Osteocyte (in vitro differentiated cells): ENCODE data around the gene LRRFIP1. TPM values are rescaled to one million over a fixed set of nuclear protein-coding genes. Genes with fewer than 3 reads are reported as not detected.

Source experiments
- DNase-seq: peaks from one replicate; pipeline ENCODE4 v3.0.0; 2021; ENCODE audit warnings: mixed read lengths; ENCODE audit not compliant: unreplicated experiment; ENCODE audit errors: extremely low spot score
- H3K27ac Mint-ChIP-seq: one replicate; pipeline ENCODE4 v1.8.0; 2021; ENCODE audit warnings: mild to moderate bottlenecking, mixed read lengths; ENCODE audit not compliant: unreplicated experiment
- H3K27me3 Mint-ChIP-seq: one replicate; pipeline ENCODE4 v1.8.0; 2021; ENCODE audit warnings: mixed read lengths; ENCODE audit not compliant: unreplicated experiment
- H3K36me3 Mint-ChIP-seq: one replicate; pipeline ENCODE4 v1.8.0; 2021; ENCODE audit warnings: mixed read lengths; ENCODE audit not compliant: unreplicated experiment
- H3K4me1 Mint-ChIP-seq: one replicate; pipeline ENCODE4 v1.8.0; 2021; ENCODE audit warnings: mixed read lengths; ENCODE audit not compliant: unreplicated experiment
- H3K4me3 Mint-ChIP-seq: one replicate; pipeline ENCODE4 v1.8.0; 2021; ENCODE audit warnings: mild to moderate bottlenecking, moderate library complexity, mixed read lengths; ENCODE audit not compliant: unreplicated experiment
- H3K9me3 Mint-ChIP-seq: one replicate; pipeline ENCODE4 v1.8.0; 2021; ENCODE audit warnings: mixed read lengths; ENCODE audit not compliant: unreplicated experiment
- total RNA-seq: library from RNA; stranded (reverse); gene quantifications from 2 replicates; pipeline ENCODE4 v1.2.1, GENCODE V29; 2021
- TF ChIP-seq, protein P1 (sequence below): fragments of 200-600 bp; sonication (generic); IDR thresholded peaks from 2 replicates; pipeline ENCODE4 v1.5.0; 2021; ENCODE audit warnings: antibody characterized with exemption, mild to moderate bottlenecking, moderate library complexity

The LRRFIP1 gene
- total RNA-seq, 1 donor from 2014 or later: 79.9 TPM

DNA sequence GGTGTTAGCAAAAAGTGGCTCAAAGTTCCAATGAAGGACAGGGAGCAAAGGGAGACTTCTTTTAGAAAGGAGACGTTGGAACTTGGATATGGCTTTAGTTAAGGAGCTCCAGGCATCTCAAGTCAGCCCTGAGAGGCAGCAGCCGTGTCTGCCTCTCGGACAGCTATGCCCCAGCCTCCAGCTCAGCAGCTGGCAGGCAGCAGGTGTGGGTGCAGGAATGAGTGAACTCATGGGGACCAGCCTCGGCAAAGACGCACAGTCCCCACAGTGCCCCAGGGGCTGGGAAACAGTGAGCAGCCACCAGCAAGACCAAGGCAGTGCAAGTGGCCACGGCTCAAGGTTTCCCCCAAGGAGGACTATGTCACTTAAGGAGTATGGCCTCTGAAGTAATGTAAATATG lies 1.6 kb upstream of the LRRFIP1 start:
- H3K27me3 Mint-ChIP-seq: no peaks in the 10 kb centered on the region
- TF ChIP-seq, protein P1, sequence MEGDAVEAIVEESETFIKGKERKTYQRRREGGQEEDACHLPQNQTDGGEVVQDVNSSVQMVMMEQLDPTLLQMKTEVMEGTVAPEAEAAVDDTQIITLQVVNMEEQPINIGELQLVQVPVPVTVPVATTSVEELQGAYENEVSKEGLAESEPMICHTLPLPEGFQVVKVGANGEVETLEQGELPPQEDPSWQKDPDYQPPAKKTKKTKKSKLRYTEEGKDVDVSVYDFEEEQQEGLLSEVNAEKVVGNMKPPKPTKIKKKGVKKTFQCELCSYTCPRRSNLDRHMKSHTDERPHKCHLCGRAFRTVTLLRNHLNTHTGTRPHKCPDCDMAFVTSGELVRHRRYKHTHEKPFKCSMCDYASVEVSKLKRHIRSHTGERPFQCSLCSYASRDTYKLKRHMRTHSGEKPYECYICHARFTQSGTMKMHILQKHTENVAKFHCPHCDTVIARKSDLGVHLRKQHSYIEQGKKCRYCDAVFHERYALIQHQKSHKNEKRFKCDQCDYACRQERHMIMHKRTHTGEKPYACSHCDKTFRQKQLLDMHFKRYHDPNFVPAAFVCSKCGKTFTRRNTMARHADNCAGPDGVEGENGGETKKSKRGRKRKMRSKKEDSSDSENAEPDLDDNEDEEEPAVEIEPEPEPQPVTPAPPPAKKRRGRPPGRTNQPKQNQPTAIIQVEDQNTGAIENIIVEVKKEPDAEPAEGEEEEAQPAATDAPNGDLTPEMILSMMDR: no peak
- H3K4me1 Mint-ChIP-seq: peaks cover 33% of the 10 kb centered on the region
- H3K36me3 Mint-ChIP-seq: peaks cover 7% of the 10 kb centered on the region
- H3K9me3 Mint-ChIP-seq: no peaks in the 10 kb centered on the region
- peak overlapping the region; percentile 29 for H3K27ac Mint-ChIP-seq
- DNase-seq: no peak
- peak overlapping the region; percentile 72 for H3K4me3 Mint-ChIP-seq

DNA sequence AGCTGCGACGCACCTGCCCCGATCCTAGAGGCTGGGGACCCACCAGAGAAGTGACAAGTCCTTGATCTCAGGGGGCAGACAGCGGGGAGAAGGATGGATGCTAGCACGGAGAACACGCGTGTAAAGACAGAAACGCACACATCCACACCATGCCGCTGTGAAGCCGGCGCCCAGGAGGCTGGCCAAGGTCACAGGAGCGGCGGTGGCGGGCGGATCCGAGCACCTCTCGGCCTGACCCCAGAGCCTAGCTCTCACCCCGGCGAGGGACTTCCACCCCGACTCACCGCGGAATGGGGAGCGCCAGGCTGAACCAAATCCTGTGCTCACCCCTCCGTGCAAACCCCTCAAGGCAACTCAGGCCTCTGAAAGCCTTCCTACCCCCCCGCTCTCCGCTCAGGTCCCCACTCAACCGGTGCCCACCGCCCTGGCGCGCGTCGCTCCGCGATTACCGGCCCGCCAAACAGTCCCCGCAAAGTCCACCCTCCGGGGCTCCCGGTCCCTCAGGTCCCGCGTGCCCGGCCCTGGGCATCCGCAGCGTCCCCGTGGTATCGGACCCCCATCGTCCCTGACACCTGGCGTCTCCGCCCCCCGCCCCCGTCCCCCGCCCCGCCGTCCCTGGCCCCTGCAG lies 460 bp upstream of the LRRFIP1 start:
- Mint-ChIP-seq H3K4me1 (peaks cover 38% of the 10 kb centered on the region), H3K27me3 (no peaks in the 10 kb centered on the region), H3K27ac (peak overlapping the region; percentile 44), H3K9me3 (no peaks in the 10 kb centered on the region), H3K4me3 (peak overlapping the region; percentile 72), H3K36me3 (peaks cover 11% of the 10 kb centered on the region)
- TF ChIP-seq, protein P1: no peak
- no peak for DNase-seq

DNA sequence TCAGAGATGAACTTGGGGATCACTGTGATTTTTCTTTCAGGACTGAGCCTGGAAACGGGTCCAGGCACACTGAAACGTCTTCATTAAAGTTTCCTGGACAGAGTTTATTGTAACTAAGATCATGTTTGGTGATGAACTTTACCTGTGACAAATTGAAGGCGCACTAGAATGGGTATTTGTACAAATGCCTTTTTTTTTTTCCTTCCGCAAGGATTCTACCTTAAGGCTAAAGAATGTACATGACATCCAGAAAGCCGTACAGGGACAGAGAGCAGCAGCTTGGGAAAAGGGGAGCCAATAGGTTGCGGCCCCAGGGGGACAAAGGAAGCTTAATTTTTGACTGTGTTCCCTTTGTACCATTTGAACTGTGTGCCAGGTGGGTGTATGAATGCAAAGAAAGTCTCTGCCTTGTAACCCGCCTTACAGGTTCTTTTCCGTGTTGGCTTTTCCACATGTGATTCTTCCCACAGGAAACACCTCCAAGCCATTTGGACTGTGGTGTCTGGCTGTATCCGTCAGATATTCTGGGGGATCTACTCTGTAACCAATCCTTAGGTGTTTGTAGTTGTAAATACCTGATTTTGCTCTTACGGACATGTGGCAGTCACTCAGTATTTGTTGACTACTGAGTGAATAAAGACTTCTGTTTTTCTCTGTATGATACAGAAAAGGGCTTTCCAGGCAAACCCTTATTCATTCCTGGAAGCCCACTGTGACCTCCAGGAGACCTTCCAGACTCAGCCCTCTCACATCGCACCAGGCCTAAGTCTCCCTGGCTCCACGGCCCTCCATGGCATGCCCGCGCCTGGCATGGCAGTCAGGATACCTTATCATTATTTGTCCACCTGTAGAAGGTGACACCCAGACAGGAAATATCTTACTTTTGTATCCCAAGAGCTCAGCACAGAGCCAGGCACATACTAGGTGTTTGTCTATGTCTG lies 1.1 kb downstream of the LRRFIP1 start:
- TF ChIP-seq, protein P1: no peak
- Mint-ChIP-seq H3K4me1 (peaks cover 38% of the 10 kb centered on the region), H3K9me3 (no peaks in the 10 kb centered on the region), H3K36me3 (peaks cover 13% of the 10 kb centered on the region), H3K27ac (peak overlapping the region; percentile 79), H3K27me3 (no peaks in the 10 kb centered on the region), H3K4me3 (peak overlapping the region; percentile 86)
- DNase-seq: no peak

DNA sequence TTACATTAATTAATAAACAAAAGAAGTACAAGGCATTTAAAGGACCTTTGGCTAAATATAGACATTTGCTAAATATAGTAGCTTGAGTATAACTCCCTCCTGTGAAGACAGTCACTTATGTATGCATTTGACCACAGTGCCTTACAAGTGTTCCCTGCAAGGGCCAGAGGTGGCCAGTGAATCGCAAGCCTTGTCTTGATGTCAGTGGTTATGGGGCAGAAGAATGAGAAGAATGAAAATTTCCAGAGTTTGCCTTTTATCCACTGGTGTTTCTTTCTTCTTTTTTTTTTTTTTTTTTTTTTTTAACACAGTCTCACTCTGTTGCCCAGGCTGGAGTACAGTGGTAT lies 1.8 kb downstream of the LRRFIP1 start:
- peaks cover 4% of the 10 kb centered on the region for H3K9me3 Mint-ChIP-seq
- peaks cover 18% of the 10 kb centered on the region for H3K36me3 Mint-ChIP-seq
- no peaks in the 10 kb centered on the region for H3K27me3 Mint-ChIP-seq
- no peak for DNase-seq
- H3K4me3 Mint-ChIP-seq: peak overlapping the region; percentile 86
- no peak overlapping the region for H3K27ac Mint-ChIP-seq
- H3K4me1 Mint-ChIP-seq: peaks cover 38% of the 10 kb centered on the region
- TF ChIP-seq, protein P1: no peak

DNA sequence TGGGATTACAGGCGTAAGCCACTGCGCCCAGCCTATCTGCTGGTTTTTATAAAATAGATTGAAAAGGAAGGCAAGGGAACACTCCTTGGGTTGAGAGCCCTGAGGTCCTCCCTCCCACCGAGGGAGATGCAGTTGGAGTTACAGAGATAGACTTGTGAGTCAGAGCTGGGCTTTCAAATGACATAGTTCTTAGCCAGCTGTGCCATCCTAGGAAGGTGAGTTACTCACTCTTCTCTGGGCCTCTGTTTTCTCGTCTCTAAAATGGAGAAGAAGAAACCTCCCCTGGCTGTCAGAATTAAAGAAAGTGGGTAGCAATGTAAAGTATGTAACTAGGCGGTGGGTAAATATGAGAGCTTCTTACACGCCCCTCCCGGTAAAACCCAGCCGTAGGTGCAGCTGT lies 2.4 kb downstream of the LRRFIP1 start:
- H3K9me3 Mint-ChIP-seq: peaks cover 9% of the 10 kb centered on the region
- H3K36me3 Mint-ChIP-seq: peaks cover 20% of the 10 kb centered on the region
- H3K4me1 Mint-ChIP-seq: peaks cover 38% of the 10 kb centered on the region
- no peak for DNase-seq
- TF ChIP-seq, protein P1: no peak
- H3K4me3 Mint-ChIP-seq: peak overlapping the region; percentile 26
- H3K27me3 Mint-ChIP-seq: no peaks in the 10 kb centered on the region
- H3K27ac Mint-ChIP-seq: no peak overlapping the region
